Karpas-422 (cell line): ENCODE results near the gene DAPL1. TPM values are rescaled to one million over a fixed set of nuclear protein-coding genes. Genes with fewer than 3 reads are reported as not detected.

ENCODE experiments used
- DNase-seq: peaks from one replicate; pipeline ENCODE4 v3.0.0-alpha.2; 2015
- H2AFZ ChIP-seq: fragments of 200-600 bp; sonication (generic); 2 replicates; pipeline ENCODE4 v1.6.1; 2014; ENCODE audit warnings: antibody characterized with exemption, low read length, mixed read lengths
- H3K27ac ChIP-seq: fragments of 200-600 bp; sonication (generic); 2 replicates; pipeline ENCODE4 v1.5.1; 2014; ENCODE audit warnings: mild to moderate bottlenecking, low read length, moderate library complexity
- H3K27me3 ChIP-seq: fragments of 200-600 bp; sonication (generic); 2 replicates; pipeline ENCODE4 v1.6.1; 2014; ENCODE audit warnings: low read length, mixed read lengths
- H3K36me3 ChIP-seq: fragments of 200-600 bp; sonication (generic); 2 replicates; pipeline ENCODE4 v1.6.1; 2014; ENCODE audit warnings: low read length, mixed read lengths; ENCODE audit not compliant: insufficient read depth
- H3K4me1 ChIP-seq: fragments of 200-600 bp; sonication (generic); 2 replicates; pipeline ENCODE4 v1.6.1; 2014; ENCODE audit warnings: mild to moderate bottlenecking, low read length, mixed read lengths
- H3K4me2 ChIP-seq: fragments of 200-600 bp; sonication (generic); 2 replicates; pipeline ENCODE4 v1.6.1; 2014; ENCODE audit warnings: low read length, low read depth, mild to moderate bottlenecking; ENCODE audit not compliant: poor library complexity, severe bottlenecking
- H3K4me3 ChIP-seq: fragments of 200-600 bp; sonication (generic); 2 replicates; pipeline ENCODE4 v1.5.1; 2014; ENCODE audit warnings: mild to moderate bottlenecking, antibody characterized with exemption, low read length, mixed read lengths
- H3K79me2 ChIP-seq: fragments of 200-600 bp; sonication (generic); 2 replicates; pipeline ENCODE4 v1.6.1; 2014; ENCODE audit warnings: mild to moderate bottlenecking, low read length, mixed read lengths
- H3K9ac ChIP-seq: fragments of 200-600 bp; sonication (generic); 2 replicates; pipeline ENCODE4 v1.6.0; 2014; ENCODE audit warnings: low read length
- H3K9me2 ChIP-seq: fragments of 200-600 bp; sonication (generic), shearing (Covaris generic); replicated peaks from 2 replicates; pipeline ENCODE4 v1.6.0; 2014; ENCODE audit warnings: mild to moderate bottlenecking, low read length, moderate library complexity; ENCODE audit not compliant: insufficient read depth
- H3K9me3 ChIP-seq: fragments of 300-700, 200-600 bp; sonication (generic); 2 replicates; pipeline ENCODE4 v1.6.1; 2014; ENCODE audit warnings: low read length, mixed read lengths
- H4K20me1 ChIP-seq: fragments of 200-600 bp; sonication (generic); 2 replicates; pipeline ENCODE4 v1.6.1; 2014; ENCODE audit warnings: mild to moderate bottlenecking, antibody characterized with exemption, low read length, low read depth; ENCODE audit not compliant: insufficient read depth
- total RNA-seq: library from RNA; depleted of rRNA; stranded (reverse); fragments of >200 nt; shearing (Covaris generic); gene quantifications from 2 replicates; pipeline ENCODE4 v1.2.3, GENCODE V29; 2014; ENCODE audit warnings: low replicate concordance

The DAPL1 gene
- total RNA-seq, 1 experiment from 2014 or later = not detected

GRCh38 chr2:158815658-158816057, 20.5 kb downstream of the DAPL1 start:
- Histone ChIP-seq H3K27ac (no peak overlapping the region), H3K27me3 (no peaks in the 10 kb centered on the region), H3K4me3 (no peak overlapping the region), H3K4me1 (no peaks in the 10 kb centered on the region), H2AFZ (no peak overlapping the region), H3K9ac (no peak overlapping the region), H4K20me1 (no peaks in the 10 kb centered on the region), H3K9me3 (no peaks in the 10 kb centered on the region), H3K4me2 (no peak overlapping the region), H3K9me2 (no peaks in the 10 kb centered on the region), H3K36me3 (no peaks in the 10 kb centered on the region), H3K79me2 (no peaks in the 10 kb centered on the region)
- no peak for DNase-seq

DNA sequence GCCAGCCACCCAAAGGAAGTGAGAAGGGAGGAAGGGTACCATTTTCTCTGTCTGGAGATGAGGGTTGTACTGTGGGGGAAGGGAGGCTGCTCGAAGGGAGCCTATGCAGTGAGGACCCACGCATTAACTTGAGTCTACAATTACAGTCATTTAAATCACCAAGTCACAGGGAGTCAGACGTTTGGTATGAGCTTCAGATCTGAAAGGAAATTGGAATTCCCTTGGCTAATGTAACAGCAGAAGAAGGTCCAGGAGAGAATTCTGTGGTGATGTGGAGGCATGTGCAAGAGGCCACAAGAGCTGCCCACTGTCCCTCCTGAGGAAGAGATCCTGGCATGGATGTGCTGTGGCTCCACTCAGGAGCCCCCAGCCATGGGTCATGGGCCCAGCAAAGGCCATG, 22.5 kb downstream of the DAPL1 start:
- H3K4me3 ChIP-seq = no peak overlapping the region
- no peaks in the 10 kb centered on the region for H4K20me1 ChIP-seq
- no peak overlapping the region for H3K27ac ChIP-seq
- H3K27me3 ChIP-seq = no peaks in the 10 kb centered on the region
- no peaks in the 10 kb centered on the region for H3K9me2 ChIP-seq
- H3K9me3 ChIP-seq = no peaks in the 10 kb centered on the region
- H3K4me2 ChIP-seq = no peak overlapping the region
- H3K36me3 ChIP-seq = no peaks in the 10 kb centered on the region
- no peaks in the 10 kb centered on the region for H3K4me1 ChIP-seq
- no peak for DNase-seq
- H3K9ac ChIP-seq = no peak overlapping the region
- no peak overlapping the region for H2AFZ ChIP-seq
- no peaks in the 10 kb centered on the region for H3K79me2 ChIP-seq

GRCh38 chr2:158818511-158818910, 23.4 kb downstream of the DAPL1 start:
- no peaks in the 10 kb centered on the region for H3K79me2 ChIP-seq
- no peak overlapping the region for H2AFZ ChIP-seq
- H4K20me1 ChIP-seq = no peaks in the 10 kb centered on the region
- H3K36me3 ChIP-seq = no peaks in the 10 kb centered on the region
- no peaks in the 10 kb centered on the region for H3K27me3 ChIP-seq
- H3K9ac ChIP-seq = no peak overlapping the region
- no peak overlapping the region for H3K27ac ChIP-seq
- H3K4me3 ChIP-seq = no peak overlapping the region
- H3K4me2 ChIP-seq = no peak overlapping the region
- DNase-seq = no peak
- H3K4me1 ChIP-seq = no peaks in the 10 kb centered on the region
- H3K9me3 ChIP-seq = no peaks in the 10 kb centered on the region
- no peaks in the 10 kb centered on the region for H3K9me2 ChIP-seq

DNA sequence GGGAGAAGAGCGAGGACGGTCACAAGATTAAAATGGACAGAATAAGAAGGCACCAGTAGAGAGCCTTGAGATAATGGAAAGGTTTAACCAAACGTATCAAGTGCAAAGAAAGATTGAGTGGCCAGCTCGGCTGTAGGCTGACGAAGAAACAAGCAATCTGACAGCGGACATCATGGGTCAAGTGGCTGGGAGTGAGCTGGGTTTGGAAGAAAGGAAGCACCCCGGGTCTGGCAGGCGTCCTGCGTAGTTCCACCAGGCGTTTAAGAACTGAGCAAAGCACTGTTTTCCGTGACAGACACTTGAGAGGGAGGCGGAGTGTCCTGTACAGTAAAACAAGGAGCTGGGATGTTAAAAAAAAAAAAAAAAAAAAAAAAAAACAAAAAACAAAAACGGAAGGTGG, 27.1 kb downstream of the DAPL1 start:
- Histone ChIP-seq H2AFZ (no peak overlapping the region), H3K27me3 (no peaks in the 10 kb centered on the region), H3K27ac (no peak overlapping the region), H3K4me2 (no peak overlapping the region), H4K20me1 (no peaks in the 10 kb centered on the region), H3K9ac (no peak overlapping the region), H3K4me3 (no peak overlapping the region), H3K79me2 (no peaks in the 10 kb centered on the region), H3K9me3 (no peaks in the 10 kb centered on the region), H3K9me2 (no peaks in the 10 kb centered on the region), H3K4me1 (no peaks in the 10 kb centered on the region), H3K36me3 (no peaks in the 10 kb centered on the region)
- no peak for DNase-seq

DNA sequence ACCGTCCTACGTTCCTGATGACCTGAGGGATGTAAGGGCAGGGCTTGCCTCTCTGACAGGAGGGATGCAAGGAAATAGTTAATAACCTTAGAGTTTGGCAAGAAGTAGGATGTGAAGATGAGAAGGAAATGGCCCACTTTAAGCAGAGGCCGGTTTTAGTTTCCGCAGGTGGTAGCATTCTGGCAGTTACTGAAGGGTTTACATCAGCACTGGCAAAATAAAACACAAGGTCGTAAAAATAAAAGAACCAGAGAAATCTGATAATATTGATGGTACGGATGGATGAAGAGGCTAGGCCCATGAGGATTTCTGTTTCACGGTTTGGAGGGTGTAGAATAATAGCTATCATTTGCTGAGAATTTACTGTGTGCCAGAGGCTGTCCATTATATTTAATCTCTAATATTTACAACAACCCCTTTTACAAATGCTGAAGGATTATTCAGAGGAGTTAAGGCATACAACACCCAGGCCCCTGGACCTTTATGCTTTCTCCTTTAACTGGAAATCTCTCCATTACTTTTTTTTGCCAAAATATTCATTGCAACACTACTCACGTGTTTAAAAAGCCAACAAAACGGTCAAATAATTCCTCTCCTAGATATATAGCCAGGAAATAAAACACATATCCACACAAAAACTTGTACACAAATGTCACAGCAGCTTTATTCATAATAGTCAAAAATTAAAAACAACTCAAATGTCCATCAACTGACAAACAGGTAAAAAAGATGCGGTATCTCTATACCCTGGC, 28.5 kb downstream of the DAPL1 start:
- Histone ChIP-seq H3K9me3 (no peaks in the 10 kb centered on the region), H3K4me2 (no peak overlapping the region), H2AFZ (no peak overlapping the region), H3K4me3 (no peak overlapping the region), H3K9ac (no peak overlapping the region), H3K27me3 (no peaks in the 10 kb centered on the region), H3K79me2 (no peaks in the 10 kb centered on the region), H3K4me1 (no peaks in the 10 kb centered on the region), H4K20me1 (no peaks in the 10 kb centered on the region), H3K36me3 (no peaks in the 10 kb centered on the region), H3K27ac (no peak overlapping the region), H3K9me2 (no peaks in the 10 kb centered on the region)
- no peak for DNase-seq

- H3K79me2 ChIP-seq = no peaks in the 10 kb centered on the region
- H3K4me2 ChIP-seq = no peak overlapping the region
- H3K9ac ChIP-seq = no peak overlapping the region
- no peaks in the 10 kb centered on the region for H3K9me3 ChIP-seq
- H3K27me3 ChIP-seq = no peaks in the 10 kb centered on the region
- no peaks in the 10 kb centered on the region for H4K20me1 ChIP-seq
- no peak overlapping the region for H3K4me3 ChIP-seq
- H3K36me3 ChIP-seq = no peaks in the 10 kb centered on the region
- H3K27ac ChIP-seq = no peak overlapping the region
- DNase-seq = no peak
- H3K9me2 ChIP-seq = no peaks in the 10 kb centered on the region
- no peak overlapping the region for H2AFZ ChIP-seq
- no peaks in the 10 kb centered on the region for H3K4me1 ChIP-seq
Observed at GRCh38 chr2:158825021-158825420, 29.9 kb downstream of the DAPL1 start.

DNA sequence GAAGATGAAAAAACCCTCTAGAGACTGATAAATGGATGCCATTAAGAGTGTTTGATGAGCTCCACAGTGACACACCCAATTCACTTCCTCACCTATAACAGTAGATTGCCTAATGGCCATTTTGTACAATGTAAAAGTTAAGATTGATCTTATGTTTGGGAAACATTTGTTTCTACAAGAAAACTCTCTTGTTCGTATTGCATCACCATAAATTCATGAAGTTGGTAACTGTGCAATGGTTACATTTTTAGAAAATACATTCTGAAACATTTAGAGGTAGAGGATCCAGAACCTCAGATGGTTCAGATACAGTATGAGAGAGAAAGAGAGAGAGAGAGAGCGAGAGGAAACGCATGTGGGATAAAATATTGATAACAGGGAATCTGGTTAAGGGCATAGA, 31.8 kb downstream of the DAPL1 start:
- Histone ChIP-seq H3K9me2 (no peaks in the 10 kb centered on the region), H3K27ac (no peak overlapping the region), H3K4me1 (no peaks in the 10 kb centered on the region), H3K27me3 (no peaks in the 10 kb centered on the region), H3K4me2 (no peak overlapping the region), H3K9ac (no peak overlapping the region), H3K79me2 (no peaks in the 10 kb centered on the region), H4K20me1 (no peaks in the 10 kb centered on the region), H2AFZ (no peak overlapping the region), H3K36me3 (no peaks in the 10 kb centered on the region), H3K4me3 (no peak overlapping the region), H3K9me3 (no peaks in the 10 kb centered on the region)
- no peak for DNase-seq

DNA sequence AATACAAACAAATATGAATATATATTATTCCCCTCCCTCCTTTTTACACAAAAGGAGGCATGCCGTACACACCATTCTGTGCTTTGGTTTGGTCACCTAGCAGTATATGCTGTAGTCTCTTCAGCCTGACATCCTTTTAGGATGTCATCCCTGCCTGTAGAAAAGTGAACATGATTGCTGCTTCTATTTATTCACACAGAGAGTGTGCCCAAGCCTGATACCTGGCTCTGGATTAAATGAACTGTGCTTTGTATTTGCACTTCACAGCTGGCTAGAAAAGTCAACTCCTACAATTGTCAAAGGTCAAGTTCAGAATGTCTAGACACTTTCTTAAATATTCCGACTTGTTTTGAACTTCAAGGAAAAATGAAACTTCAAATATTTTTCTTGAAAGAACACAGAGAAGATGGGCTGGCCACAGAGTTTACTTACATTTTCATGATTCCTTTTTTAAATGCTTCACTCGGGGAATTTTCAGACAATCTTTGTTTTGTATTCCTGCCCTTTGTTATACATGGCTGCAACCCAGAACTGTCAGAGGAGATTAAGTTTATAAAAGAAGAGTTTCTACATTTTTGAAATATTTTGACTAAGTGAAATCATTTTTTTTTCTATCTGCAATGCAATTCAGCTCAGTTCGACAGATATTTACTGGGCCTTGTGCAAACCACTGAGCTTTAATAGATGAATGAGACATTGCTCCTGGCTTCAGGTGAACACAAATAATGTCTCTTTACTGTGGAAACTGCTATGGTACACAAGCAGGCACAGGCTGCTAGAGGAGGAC, 33.5 kb downstream of the DAPL1 start:
- Histone ChIP-seq H3K27me3 (no peaks in the 10 kb centered on the region), H3K9me2 (no peaks in the 10 kb centered on the region), H3K36me3 (no peaks in the 10 kb centered on the region), H3K4me2 (no peak overlapping the region), H3K4me3 (no peak overlapping the region), H3K9me3 (no peaks in the 10 kb centered on the region), H3K4me1 (no peaks in the 10 kb centered on the region), H2AFZ (no peak overlapping the region), H4K20me1 (no peaks in the 10 kb centered on the region), H3K79me2 (no peaks in the 10 kb centered on the region), H3K9ac (no peak overlapping the region), H3K27ac (no peak overlapping the region)
- no peak for DNase-seq
